HepG2 (cell line): ENCODE data around the gene PPM1G. TPM values are rescaled to one million over a fixed set of nuclear protein-coding genes. Genes with fewer than 3 reads are reported as not detected.

Experiments
- HIVEP1 ChIP-seq: sonication (generic); formaldehyde crosslinking; IDR thresholded peaks from 2 replicates; pipeline ENCODE4 v1.4.0; 2020; ENCODE audit warnings: mild to moderate bottlenecking, missing genetic modification reagents
- PITX1 ChIP-seq: sonication (generic); formaldehyde crosslinking; IDR thresholded peaks from 2 replicates; pipeline ENCODE4 v1.5.1; 2020; ENCODE audit warnings: mild to moderate bottlenecking, missing genetic modification reagents
- YEATS4 ChIP-seq: sonication (generic); formaldehyde crosslinking; IDR thresholded peaks from 2 replicates; pipeline ENCODE4 v1.4.0; 2020; ENCODE audit warnings: missing genetic modification reagents, borderline replicate concordance
- ZKSCAN5 ChIP-seq: sonication (generic); formaldehyde crosslinking; IDR thresholded peaks from 2 replicates; pipeline ENCODE4 v1.5.1; 2020; ENCODE audit warnings: mild to moderate bottlenecking, missing genetic modification reagents
- polyA plus RNA-seq, 8 experiments: library from polyadenylated mRNA; depleted of rRNA in 3 of 8; stranded (reverse) in 7 of 8; unstranded in 1 of 8; fragments of >200 nt; fragmentation: Illumina TruSeq in 4 of 8; extraction: Trizol in 4 of 8; gene quantifications; 2 replicates each; pipeline versions ENCODE4 v1.2.1 to v1.2.3, GENCODE V29; 2011 to 2016; ENCODE audit warnings: low read depth in 4 of 8, missing spikeins in 1 of 8, mixed read lengths in 1 of 8; ENCODE audit not compliant: insufficient read depth in 1 of 8
- total RNA-seq, 5 experiments: library from RNA; depleted of rRNA; stranded (reverse); fragments of >200 nt; fragmentation: Illumina TruSeq; extraction: Trizol; gene quantifications; 2 replicates each; pipeline ENCODE4 v1.2.3, GENCODE V29; 2016; ENCODE audit warnings: low read depth in 1 of 5
- TF ChIP-seq, protein P1 (sequence below): sonication (generic); formaldehyde crosslinking; IDR thresholded peaks from 2 replicates; pipeline ENCODE4 v1.4.0; 2020; ENCODE audit warnings: missing genetic modification reagents
- TF ChIP-seq, protein P2 (sequence below), 2 experiments: sonication (generic) in 1 of 2; formaldehyde crosslinking in 1 of 2; IDR thresholded peaks; 2 replicates each; pipeline versions ENCODE4 v1.5.1 to v1.6.1; 2011 to 2020; ENCODE audit warnings: borderline replicate concordance in 1 of 2, low read depth in 1 of 2, low read length in 1 of 2, mild to moderate bottlenecking in 1 of 2, missing genetic modification reagents in 1 of 2, moderate library complexity in 1 of 2
- TF ChIP-seq, protein P3 (sequence below): sonication (generic); formaldehyde crosslinking; IDR thresholded peaks from 2 replicates; pipeline ENCODE4 v1.5.0; 2020; ENCODE audit warnings: missing genetic modification reagents, mild to moderate bottlenecking, borderline replicate concordance
- TF ChIP-seq, protein P4 (sequence below): IDR thresholded peaks from 2 replicates; pipeline ENCODE4 v1.6.1; 2012; ENCODE audit warnings: inconsistent platforms
- TF ChIP-seq, protein P5 (sequence below): sonication (generic); formaldehyde crosslinking; IDR thresholded peaks from 2 replicates; pipeline ENCODE4 v1.4.0; 2020; ENCODE audit warnings: missing genetic modification reagents, borderline replicate concordance
- TF ChIP-seq, protein P6 (sequence below): sonication (generic); formaldehyde crosslinking; IDR thresholded peaks from 2 replicates; pipeline ENCODE4 v1.4.0; 2020; ENCODE audit warnings: missing genetic modification reagents

PPM1G gene
- total and polyA plus RNA-seq, 2 of the 13 experiments (the other 11 are each of a cell fraction or from before 2014, with no cell fraction given): 58.2 to 213 TPM

DNA sequence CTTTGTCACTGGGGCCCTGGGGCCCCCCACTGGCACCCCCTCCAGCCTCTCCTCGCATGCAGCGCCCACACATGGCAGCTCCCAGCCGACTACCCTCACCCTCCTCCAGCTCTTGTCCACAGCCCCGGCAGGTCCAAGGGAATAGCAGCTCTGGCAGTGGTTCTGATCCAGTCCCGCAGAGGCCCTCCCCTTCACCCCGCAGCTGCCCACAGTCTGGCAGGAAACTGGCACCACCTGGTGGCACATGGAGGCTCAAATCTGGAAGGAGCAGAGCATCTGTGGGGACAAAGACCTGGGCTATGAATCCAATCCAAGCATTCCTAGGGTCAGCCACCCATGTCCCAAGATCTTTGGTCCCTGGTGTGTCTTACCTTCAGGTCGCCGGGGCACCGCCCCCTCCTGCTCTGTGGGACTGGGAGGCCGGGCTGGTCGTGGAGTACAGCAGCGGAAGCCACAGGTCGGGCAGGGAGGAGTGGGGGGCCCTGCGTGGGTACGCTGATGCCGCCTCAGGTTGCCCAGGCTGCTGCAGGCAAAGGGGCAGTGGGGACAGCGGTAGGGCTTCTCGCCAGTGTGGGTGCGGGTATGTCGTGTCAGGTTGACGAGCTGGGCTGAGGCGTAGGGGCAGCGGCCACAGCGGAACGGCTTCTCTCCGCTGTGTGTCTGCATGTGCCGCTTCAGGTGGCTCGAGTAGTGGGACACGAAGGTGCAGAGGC lies 31.1 kb downstream of the PPM1G start (continued):
- TF ChIP-seq, protein P1, sequence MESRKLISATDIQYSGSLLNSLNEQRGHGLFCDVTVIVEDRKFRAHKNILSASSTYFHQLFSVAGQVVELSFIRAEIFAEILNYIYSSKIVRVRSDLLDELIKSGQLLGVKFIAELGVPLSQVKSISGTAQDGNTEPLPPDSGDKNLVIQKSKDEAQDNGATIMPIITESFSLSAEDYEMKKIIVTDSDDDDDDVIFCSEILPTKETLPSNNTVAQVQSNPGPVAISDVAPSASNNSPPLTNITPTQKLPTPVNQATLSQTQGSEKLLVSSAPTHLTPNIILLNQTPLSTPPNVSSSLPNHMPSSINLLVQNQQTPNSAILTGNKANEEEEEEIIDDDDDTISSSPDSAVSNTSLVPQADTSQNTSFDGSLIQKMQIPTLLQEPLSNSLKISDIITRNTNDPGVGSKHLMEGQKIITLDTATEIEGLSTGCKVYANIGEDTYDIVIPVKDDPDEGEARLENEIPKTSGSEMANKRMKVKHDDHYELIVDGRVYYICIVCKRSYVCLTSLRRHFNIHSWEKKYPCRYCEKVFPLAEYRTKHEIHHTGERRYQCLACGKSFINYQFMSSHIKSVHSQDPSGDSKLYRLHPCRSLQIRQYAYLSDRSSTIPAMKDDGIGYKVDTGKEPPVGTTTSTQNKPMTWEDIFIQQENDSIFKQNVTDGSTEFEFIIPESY (CRISPR knock-in tag): peak; percentile 73
- no peak for TF ChIP-seq YEATS4 (CRISPR knock-in tag)
- TF ChIP-seq, protein P2, sequence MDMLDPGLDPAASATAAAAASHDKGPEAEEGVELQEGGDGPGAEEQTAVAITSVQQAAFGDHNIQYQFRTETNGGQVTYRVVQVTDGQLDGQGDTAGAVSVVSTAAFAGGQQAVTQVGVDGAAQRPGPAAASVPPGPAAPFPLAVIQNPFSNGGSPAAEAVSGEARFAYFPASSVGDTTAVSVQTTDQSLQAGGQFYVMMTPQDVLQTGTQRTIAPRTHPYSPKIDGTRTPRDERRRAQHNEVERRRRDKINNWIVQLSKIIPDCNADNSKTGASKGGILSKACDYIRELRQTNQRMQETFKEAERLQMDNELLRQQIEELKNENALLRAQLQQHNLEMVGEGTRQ (IDR thresholded peaks at IDR 0.05; ENCODE audit: low read depth, low read length): no peak
- TF ChIP-seq, protein P2 (CRISPR knock-in tag; IDR thresholded peaks at IDR 0.05; ENCODE audit: borderline replicate concordance): no peak
- TF ChIP-seq, protein P3, sequence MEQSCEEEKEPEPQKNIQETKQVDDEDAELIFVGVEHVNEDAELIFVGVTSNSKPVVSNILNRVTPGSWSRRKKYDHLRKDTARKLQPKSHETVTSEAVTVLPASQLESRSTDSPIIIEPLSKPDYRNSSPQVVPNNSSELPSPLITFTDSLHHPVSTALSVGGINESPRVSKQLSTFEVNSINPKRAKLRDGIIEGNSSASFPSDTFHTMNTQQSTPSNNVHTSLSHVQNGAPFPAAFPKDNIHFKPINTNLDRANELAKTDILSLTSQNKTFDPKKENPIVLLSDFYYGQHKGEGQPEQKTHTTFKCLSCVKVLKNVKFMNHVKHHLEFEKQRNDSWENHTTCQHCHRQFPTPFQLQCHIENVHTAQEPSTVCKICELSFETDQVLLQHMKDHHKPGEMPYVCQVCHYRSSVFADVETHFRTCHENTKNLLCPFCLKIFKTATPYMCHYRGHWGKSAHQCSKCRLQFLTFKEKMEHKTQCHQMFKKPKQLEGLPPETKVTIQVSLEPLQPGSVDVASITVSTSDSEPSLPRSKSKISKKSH (CRISPR knock-in tag): peak; percentile 13; the same call in 1 of the 2 replicates
- TF ChIP-seq, protein P4, sequence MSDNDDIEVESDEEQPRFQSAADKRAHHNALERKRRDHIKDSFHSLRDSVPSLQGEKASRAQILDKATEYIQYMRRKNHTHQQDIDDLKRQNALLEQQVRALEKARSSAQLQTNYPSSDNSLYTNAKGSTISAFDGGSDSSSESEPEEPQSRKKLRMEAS: peak; percentile 12; the same call in 1 of the 2 replicates
- TF ChIP-seq, protein P5, sequence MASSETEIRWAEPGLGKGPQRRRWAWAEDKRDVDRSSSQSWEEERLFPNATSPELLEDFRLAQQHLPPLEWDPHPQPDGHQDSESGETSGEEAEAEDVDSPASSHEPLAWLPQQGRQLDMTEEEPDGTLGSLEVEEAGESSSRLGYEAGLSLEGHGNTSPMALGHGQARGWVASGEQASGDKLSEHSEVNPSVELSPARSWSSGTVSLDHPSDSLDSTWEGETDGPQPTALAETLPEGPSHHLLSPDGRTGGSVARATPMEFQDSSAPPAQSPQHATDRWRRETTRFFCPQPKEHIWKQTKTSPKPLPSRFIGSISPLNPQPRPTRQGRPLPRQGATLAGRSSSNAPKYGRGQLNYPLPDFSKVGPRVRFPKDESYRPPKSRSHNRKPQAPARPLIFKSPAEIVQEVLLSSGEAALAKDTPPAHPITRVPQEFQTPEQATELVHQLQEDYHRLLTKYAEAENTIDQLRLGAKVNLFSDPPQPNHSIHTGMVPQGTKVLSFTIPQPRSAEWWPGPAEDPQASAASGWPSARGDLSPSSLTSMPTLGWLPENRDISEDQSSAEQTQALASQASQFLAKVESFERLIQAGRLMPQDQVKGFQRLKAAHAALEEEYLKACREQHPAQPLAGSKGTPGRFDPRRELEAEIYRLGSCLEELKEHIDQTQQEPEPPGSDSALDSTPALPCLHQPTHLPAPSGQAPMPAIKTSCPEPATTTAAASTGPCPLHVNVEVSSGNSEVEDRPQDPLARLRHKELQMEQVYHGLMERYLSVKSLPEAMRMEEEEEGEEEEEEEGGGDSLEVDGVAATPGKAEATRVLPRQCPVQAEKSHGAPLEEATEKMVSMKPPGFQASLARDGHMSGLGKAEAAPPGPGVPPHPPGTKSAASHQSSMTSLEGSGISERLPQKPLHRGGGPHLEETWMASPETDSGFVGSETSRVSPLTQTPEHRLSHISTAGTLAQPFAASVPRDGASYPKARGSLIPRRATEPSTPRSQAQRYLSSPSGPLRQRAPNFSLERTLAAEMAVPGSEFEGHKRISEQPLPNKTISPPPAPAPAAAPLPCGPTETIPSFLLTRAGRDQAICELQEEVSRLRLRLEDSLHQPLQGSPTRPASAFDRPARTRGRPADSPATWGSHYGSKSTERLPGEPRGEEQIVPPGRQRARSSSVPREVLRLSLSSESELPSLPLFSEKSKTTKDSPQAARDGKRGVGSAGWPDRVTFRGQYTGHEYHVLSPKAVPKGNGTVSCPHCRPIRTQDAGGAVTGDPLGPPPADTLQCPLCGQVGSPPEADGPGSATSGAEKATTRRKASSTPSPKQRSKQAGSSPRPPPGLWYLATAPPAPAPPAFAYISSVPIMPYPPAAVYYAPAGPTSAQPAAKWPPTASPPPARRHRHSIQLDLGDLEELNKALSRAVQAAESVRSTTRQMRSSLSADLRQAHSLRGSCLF (CRISPR knock-in tag): no peak
- TF ChIP-seq HIVEP1 (CRISPR knock-in tag): peak; percentile 58
- TF ChIP-seq, protein P6, sequence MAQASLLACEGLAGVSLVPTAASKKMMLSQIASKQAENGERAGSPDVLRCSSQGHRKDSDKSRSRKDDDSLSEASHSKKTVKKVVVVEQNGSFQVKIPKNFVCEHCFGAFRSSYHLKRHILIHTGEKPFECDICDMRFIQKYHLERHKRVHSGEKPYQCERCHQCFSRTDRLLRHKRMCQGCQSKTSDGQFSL (CRISPR knock-in tag): 0 out of 2 replicates have a peak, but pooled peaks have one; percentile 32
- TF ChIP-seq ZKSCAN5 (CRISPR knock-in tag): no peak
- no peak for TF ChIP-seq PITX1 (CRISPR knock-in tag)
- TF ChIP-seq, all 625 proteins: peak for 51
